Right lobe of liver (tissue), 4 donors: ENCODE results near the gene FAM185A.
"Not testable (repeated sequence)": the region's sequence is repeated elsewhere in the genome, so short reads cannot be mapped to it uniquely, and the experiment has no call there.

Experiments
- POLR2A ChIP-seq: fragments of 450-650 bp; IDR thresholded peaks from one replicate; pipeline ENCODE4 v1.6.1; 2017; ENCODE audit warnings: antibody characterized with exemption, mild to moderate bottlenecking
- TF ChIP-seq, protein P1 (sequence below), 4 donors: fragments of 200-600 bp in 3 of 4; fragments of 450-650 bp in 1 of 4; IDR thresholded peaks; one replicate each; pipeline versions ENCODE4 v1.5.1 to v1.8.0; 2016 to 2022; ENCODE audit warnings: antibody characterized with exemption in 4 of 4, mild to moderate bottlenecking in 2 of 4
- donor health status: DM: no; HTN: no; CAD: no.
- donor health status: DM: no; HTN: no; CAD: no.
- donor health status: DM: no; HTN: yes; CAD: no.

DNA sequence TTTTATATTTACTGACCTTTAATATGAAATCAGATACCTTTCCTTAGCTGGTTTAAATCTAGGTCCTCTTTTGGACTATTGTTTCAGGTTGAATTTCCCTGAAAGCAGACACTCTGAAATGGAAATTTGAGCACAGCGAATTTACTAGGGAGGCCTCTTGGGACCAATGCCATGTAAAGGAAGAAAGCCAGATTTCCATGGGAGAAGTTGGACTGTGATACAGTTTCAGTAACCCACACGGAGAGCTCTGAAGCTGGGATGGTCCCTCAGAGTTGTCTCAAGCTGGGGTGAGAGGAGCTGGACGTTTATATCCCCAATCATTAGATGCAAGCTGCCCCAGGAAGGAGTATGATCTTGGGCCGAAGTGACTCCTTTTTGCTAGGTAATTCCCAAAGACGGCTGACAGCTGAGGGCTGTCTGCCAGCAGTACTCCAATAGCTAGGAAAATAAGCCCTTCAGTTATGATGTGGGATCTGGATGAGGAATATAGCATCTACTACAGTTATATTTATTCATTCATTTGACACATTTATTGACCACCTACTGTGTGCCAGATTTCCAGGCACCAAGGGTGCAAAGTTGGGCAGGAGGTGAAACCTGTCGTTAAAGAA is 14.6 kb downstream of the FAM185A start:
- TF ChIP-seq, protein P1, sequence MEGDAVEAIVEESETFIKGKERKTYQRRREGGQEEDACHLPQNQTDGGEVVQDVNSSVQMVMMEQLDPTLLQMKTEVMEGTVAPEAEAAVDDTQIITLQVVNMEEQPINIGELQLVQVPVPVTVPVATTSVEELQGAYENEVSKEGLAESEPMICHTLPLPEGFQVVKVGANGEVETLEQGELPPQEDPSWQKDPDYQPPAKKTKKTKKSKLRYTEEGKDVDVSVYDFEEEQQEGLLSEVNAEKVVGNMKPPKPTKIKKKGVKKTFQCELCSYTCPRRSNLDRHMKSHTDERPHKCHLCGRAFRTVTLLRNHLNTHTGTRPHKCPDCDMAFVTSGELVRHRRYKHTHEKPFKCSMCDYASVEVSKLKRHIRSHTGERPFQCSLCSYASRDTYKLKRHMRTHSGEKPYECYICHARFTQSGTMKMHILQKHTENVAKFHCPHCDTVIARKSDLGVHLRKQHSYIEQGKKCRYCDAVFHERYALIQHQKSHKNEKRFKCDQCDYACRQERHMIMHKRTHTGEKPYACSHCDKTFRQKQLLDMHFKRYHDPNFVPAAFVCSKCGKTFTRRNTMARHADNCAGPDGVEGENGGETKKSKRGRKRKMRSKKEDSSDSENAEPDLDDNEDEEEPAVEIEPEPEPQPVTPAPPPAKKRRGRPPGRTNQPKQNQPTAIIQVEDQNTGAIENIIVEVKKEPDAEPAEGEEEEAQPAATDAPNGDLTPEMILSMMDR (IDR thresholded peaks at IDR 0.05): not testable (repeated sequence)
- not testable (repeated sequence) for TF ChIP-seq POLR2A
